K562 (cell line): ENCODE measurements around the gene C11orf91.

ENCODE experiments used
- BMI1 ChIP-seq: fragments of 150-350 bp; IDR thresholded peaks from 2 replicates; pipeline ENCODE4 v1.6.1; 2014; ENCODE audit warnings: low read length
- HDGF ChIP-seq: fragments of 450-650 bp; IDR thresholded peaks from 2 replicates; pipeline ENCODE4 v1.6.1; 2016
- NFE2L1 ChIP-seq: fragments of 450-650 bp; IDR thresholded peaks from 2 replicates; pipeline ENCODE4 v1.6.1; 2016; ENCODE audit warnings: missing genetic modification characterization, low read depth, mild to moderate bottlenecking, missing compliant biosample characterization, moderate library complexity, borderline replicate concordance
- NR3C1 ChIP-seq: sonication (generic); formaldehyde crosslinking; IDR thresholded peaks from 2 replicates; pipeline ENCODE4 v1.8.1; 2022; ENCODE audit warnings: missing genetic modification reagents
- PHF8 ChIP-seq: fragments of 200-600 bp; sonication (generic); IDR thresholded peaks from 2 replicates; pipeline ENCODE4 v1.6.1; 2012; ENCODE audit warnings: mixed run types, mild to moderate bottlenecking, inconsistent platforms, low read length, moderate library complexity, borderline replicate concordance
- POLR2A ChIP-seq: fragments of 450-650 bp; conservative IDR thresholded peaks from 2 replicates; pipeline ENCODE4 v1.6.1; 2016
- POLR2AphosphoS2 ChIP-seq: IDR thresholded peaks from 2 replicates; pipeline ENCODE4 v1.6.1; 2012; ENCODE audit warnings: low read length, improper control_type of control experiment
- PTBP1 ChIP-seq: fragments of 200-400 bp; formaldehyde crosslinking; IDR thresholded peaks from 2 replicates; pipeline ENCODE4 v1.6.1; 2017; ENCODE audit warnings: low read depth, low read length
- RFX1 ChIP-seq: fragments of 450-650 bp; IDR thresholded peaks from 2 replicates; pipeline ENCODE4 v1.6.1; 2016; ENCODE audit warnings: mild to moderate bottlenecking, moderate library complexity
- SMAD3 ChIP-seq: fragments of 450-650 bp; formaldehyde crosslinking; conservative IDR thresholded peaks from 2 replicates; pipeline ENCODE4 v1.4.0; 2020; ENCODE audit warnings: mild to moderate bottlenecking
- TF ChIP-seq, protein P1 (sequence below): sonication (generic); formaldehyde crosslinking; IDR thresholded peaks from 2 replicates; pipeline ENCODE4 v1.8.1; 2022; ENCODE audit warnings: missing genetic modification reagents
- TF ChIP-seq, protein P2 (sequence below): fragments of 250-450 bp; sonication (Bioruptor Pico); IDR thresholded peaks from 2 replicates; pipeline ENCODE4 v1.5.1; 2021; ENCODE audit warnings: mild to moderate bottlenecking
- TF ChIP-seq, protein P3 (sequence below): sonication (generic); formaldehyde crosslinking; IDR thresholded peaks from 2 replicates; pipeline ENCODE4 v1.8.0; 2022; ENCODE audit warnings: mild to moderate bottlenecking, missing genetic modification reagents, borderline replicate concordance
- TF ChIP-seq, protein P4 (sequence below): fragments of 250-450 bp; sonication (Bioruptor Pico); IDR thresholded peaks from 2 replicates; pipeline ENCODE4 v1.5.0; 2020; ENCODE audit warnings: mild to moderate bottlenecking, borderline replicate concordance

DNA sequence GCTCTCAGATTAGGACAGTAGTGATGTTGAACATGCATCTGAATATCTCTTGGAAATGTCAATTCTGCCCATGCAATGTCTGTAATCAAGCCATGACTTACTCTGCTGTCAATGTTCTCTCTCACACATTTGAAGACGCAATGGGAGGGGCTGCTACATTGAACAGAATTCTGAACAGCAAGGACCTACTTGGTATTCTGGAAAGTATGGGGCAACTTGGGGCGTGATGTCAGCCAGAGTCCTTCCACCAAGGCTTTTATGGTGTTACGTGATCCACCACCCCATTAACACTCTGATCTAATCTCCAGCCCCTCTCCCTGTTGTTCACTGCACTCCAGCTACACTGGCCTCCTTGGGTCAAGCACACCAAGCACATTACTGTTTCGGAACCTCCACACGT lies 42.7 kb upstream of the C11orf91 start:
- no peak for TF ChIP-seq SMAD3 (CRISPR knock-in tag)
- TF ChIP-seq PHF8 = no peak
- no peak for TF ChIP-seq POLR2A
- TF ChIP-seq PTBP1 = no peak
- no peak for TF ChIP-seq HDGF
- TF ChIP-seq, protein P1, sequence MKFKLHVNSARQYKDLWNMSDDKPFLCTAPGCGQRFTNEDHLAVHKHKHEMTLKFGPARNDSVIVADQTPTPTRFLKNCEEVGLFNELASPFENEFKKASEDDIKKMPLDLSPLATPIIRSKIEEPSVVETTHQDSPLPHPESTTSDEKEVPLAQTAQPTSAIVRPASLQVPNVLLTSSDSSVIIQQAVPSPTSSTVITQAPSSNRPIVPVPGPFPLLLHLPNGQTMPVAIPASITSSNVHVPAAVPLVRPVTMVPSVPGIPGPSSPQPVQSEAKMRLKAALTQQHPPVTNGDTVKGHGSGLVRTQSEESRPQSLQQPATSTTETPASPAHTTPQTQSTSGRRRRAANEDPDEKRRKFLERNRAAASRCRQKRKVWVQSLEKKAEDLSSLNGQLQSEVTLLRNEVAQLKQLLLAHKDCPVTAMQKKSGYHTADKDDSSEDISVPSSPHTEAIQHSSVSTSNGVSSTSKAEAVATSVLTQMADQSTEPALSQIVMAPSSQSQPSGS (CRISPR knock-in tag) = no peak
- TF ChIP-seq BMI1 = no peak
- no peak for TF ChIP-seq POLR2AphosphoS2
- TF ChIP-seq, protein P2, sequence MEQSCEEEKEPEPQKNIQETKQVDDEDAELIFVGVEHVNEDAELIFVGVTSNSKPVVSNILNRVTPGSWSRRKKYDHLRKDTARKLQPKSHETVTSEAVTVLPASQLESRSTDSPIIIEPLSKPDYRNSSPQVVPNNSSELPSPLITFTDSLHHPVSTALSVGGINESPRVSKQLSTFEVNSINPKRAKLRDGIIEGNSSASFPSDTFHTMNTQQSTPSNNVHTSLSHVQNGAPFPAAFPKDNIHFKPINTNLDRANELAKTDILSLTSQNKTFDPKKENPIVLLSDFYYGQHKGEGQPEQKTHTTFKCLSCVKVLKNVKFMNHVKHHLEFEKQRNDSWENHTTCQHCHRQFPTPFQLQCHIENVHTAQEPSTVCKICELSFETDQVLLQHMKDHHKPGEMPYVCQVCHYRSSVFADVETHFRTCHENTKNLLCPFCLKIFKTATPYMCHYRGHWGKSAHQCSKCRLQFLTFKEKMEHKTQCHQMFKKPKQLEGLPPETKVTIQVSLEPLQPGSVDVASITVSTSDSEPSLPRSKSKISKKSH (CRISPR knock-in tag) = no peak
- TF ChIP-seq, protein P3, sequence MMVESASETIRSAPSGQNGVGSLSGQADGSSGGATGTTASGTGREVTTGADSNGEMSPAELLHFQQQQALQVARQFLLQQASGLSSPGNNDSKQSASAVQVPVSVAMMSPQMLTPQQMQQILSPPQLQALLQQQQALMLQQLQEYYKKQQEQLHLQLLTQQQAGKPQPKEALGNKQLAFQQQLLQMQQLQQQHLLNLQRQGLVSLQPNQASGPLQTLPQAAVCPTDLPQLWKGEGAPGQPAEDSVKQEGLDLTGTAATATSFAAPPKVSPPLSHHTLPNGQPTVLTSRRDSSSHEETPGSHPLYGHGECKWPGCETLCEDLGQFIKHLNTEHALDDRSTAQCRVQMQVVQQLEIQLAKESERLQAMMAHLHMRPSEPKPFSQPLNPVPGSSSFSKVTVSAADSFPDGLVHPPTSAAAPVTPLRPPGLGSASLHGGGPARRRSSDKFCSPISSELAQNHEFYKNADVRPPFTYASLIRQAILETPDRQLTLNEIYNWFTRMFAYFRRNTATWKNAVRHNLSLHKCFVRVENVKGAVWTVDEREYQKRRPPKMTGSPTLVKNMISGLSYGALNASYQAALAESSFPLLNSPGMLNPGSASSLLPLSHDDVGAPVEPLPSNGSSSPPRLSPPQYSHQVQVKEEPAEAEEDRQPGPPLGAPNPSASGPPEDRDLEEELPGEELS (CRISPR knock-in tag) = no peak
- TF ChIP-seq NR3C1 (CRISPR knock-in tag) = no peak
- TF ChIP-seq, protein P4, sequence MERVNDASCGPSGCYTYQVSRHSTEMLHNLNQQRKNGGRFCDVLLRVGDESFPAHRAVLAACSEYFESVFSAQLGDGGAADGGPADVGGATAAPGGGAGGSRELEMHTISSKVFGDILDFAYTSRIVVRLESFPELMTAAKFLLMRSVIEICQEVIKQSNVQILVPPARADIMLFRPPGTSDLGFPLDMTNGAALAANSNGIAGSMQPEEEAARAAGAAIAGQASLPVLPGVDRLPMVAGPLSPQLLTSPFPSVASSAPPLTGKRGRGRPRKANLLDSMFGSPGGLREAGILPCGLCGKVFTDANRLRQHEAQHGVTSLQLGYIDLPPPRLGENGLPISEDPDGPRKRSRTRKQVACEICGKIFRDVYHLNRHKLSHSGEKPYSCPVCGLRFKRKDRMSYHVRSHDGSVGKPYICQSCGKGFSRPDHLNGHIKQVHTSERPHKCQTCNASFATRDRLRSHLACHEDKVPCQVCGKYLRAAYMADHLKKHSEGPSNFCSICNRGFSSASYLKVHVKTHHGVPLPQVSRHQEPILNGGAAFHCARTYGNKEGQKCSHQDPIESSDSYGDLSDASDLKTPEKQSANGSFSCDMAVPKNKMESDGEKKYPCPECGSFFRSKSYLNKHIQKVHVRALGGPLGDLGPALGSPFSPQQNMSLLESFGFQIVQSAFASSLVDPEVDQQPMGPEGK (CRISPR knock-in tag) = no peak
- TF ChIP-seq NFE2L1 (tag) = no peak
- no peak for TF ChIP-seq RFX1
